Measurements from ENCODE around the gene LETM1. TPM values are rescaled to one million over a fixed set of nuclear protein-coding genes. Genes with fewer than 3 reads are reported as not detected.

LETM1 gene
- total RNA-seq, 2 experiments from 2014 or later: 56.6 to 58.9 TPM

DNA sequence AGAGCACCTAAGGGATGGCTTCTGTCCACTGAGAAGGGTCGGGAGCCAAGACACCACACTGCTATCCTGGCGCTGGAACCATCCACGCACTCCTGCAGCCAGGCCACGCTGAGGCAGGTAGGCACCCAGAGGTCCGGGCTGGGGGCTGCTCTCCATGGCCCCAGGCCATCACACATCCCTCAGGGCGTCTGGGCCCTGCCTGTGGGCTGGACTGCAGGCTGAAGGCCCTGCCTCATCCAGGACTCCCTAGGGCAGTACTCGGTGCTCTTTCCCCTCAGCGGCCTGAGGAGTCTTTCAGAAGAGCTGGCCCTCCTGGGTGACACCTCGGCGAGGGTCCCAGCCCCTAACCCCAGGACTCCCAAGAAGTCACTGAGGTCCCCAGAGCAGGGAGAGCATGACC is 45.2 kb downstream of the LETM1 start:
- no peak for DNase-seq
- no peaks in the 10 kb centered on the region for H3K9me3 Mint-ChIP-seq (ENCODE audit: insufficient read depth)
- no peaks in the 10 kb centered on the region for H3K27me3 Mint-ChIP-seq (ENCODE audit: low read depth)
- POLR2A ChIA-PET: no interaction called here
- no peak for ATAC-seq
- CTCF ChIA-PET: interaction anchor here (0.8 to 5.8 kb wide), 7 partner anchors 10 to 117 kb away, joined by 3 to 107 read pairs (median 4); no protein-coding TSS in a partner anchor
- H3K4me3 Mint-ChIP-seq: no peak overlapping the region
- H3K4me1 Mint-ChIP-seq (ENCODE audit: low read depth): no peaks in the 10 kb centered on the region
- peaks cover 16% of the 10 kb centered on the region for H3K36me3 Mint-ChIP-seq (ENCODE audit: low read depth)
- no peak overlapping the region for H3K27ac Mint-ChIP-seq

GRCh38 chr4:1809754-1810502 is 46.0 kb downstream of the LETM1 start:
- H3K9me3 Mint-ChIP-seq (ENCODE audit: insufficient read depth): no peaks in the 10 kb centered on the region
- H3K4me3 Mint-ChIP-seq: no peak overlapping the region
- no peaks in the 10 kb centered on the region for H3K4me1 Mint-ChIP-seq (ENCODE audit: low read depth)
- peak; percentile 75 for DNase-seq
- ChIA-PET POLR2A (no interaction called here), CTCF (interaction anchor here (0.6 to 5.8 kb wide), 10 partner anchors 8 to 116 kb away, joined by 3 to 107 read pairs (median 4); no protein-coding TSS in a partner anchor)
- peaks cover 14% of the 10 kb centered on the region for H3K36me3 Mint-ChIP-seq (ENCODE audit: low read depth)
- peak; percentile 88 for ATAC-seq
- H3K27ac Mint-ChIP-seq: no peak overlapping the region
- no peaks in the 10 kb centered on the region for H3K27me3 Mint-ChIP-seq (ENCODE audit: low read depth)

- no peak overlapping the region for H3K27ac Mint-ChIP-seq
- H3K4me1 Mint-ChIP-seq (ENCODE audit: low read depth): no peaks in the 10 kb centered on the region
- H3K27me3 Mint-ChIP-seq (ENCODE audit: low read depth): no peaks in the 10 kb centered on the region
- ChIA-PET POLR2A (no interaction called here), CTCF (interaction anchor here (0.6 to 5.8 kb wide), 8 partner anchors 9 to 115 kb away, joined by 3 to 107 read pairs (median 4); no protein-coding TSS in a partner anchor)
- ATAC-seq (no peak), DNase-seq (no peak)
- H3K36me3 Mint-ChIP-seq (ENCODE audit: low read depth): peaks cover 9% of the 10 kb centered on the region
- no peaks in the 10 kb centered on the region for H3K9me3 Mint-ChIP-seq (ENCODE audit: insufficient read depth)
- no peak overlapping the region for H3K4me3 Mint-ChIP-seq
These were observed 46.9 kb downstream of the LETM1 start for GRCh38 chr4:1808851-1809753.

DNA sequence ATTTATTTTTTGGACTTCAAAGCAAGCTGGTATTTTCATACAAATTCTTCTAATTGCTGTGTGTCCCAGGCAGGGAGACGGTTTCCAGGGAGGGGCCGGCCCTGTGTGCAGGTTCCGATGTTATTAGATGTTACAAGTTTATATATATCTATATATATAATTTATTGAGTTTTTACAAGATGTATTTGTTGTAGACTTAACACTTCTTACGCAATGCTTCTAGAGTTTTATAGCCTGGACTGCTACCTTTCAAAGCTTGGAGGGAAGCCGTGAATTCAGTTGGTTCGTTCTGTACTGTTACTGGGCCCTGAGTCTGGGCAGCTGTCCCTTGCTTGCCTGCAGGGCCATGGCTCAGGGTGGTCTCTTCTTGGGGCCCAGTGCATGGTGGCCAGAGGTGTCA is 47.6 kb downstream of the LETM1 start:
- DNase-seq: no peak
- ATAC-seq: no peak

DNA sequence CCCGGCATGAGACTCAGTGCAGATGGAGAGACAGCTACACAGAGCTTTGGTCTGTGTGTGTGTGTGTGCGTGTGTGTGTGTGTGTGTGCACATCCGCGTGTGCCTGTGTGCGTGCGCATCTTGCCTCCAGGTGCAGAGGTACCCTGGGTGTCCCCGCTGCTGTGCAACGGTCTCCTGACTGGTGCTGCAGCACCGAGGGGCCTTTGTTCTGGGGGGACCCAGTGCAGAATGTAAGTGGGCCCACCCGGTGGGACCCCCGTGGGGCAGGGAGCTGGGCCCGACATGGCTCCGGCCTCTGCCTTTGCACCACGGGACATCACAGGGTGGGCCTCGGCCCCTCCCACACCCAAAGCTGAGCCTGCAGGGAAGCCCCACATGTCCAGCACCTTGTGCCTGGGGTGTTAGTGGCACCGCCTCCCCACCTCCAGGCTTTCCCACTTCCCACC is 48.6 kb downstream of the LETM1 start:
- DNase-seq (no peak), ATAC-seq (no peak)
- Mint-ChIP-seq H3K27ac (no peak overlapping the region), H3K36me3 (ENCODE audit: low read depth) (peaks cover under 1% of the 10 kb centered on the region), H3K27me3 (ENCODE audit: low read depth) (no peaks in the 10 kb centered on the region), H3K4me3 (no peak overlapping the region), H3K9me3 (ENCODE audit: insufficient read depth) (no peaks in the 10 kb centered on the region), H3K4me1 (ENCODE audit: low read depth) (no peaks in the 10 kb centered on the region)
- ChIA-PET POLR2A (no interaction called here), CTCF (interaction anchor here (5.8 kb wide), 1 partner anchor 59 kb away, joined by 107 read pairs; no protein-coding TSS in a partner anchor)

More for the DNA sequence above, 47.6 kb downstream of the LETM1 start:
- no peak overlapping the region for H3K27ac Mint-ChIP-seq
- ChIA-PET CTCF (interaction anchor here (0.9 to 5.8 kb wide), 6 partner anchors 10 to 115 kb away, joined by 3 to 107 read pairs (median 4); no protein-coding TSS in a partner anchor), POLR2A (no interaction called here)
- H3K27me3 Mint-ChIP-seq (ENCODE audit: low read depth): no peaks in the 10 kb centered on the region
- H3K36me3 Mint-ChIP-seq (ENCODE audit: low read depth): peaks cover 5% of the 10 kb centered on the region
- H3K4me1 Mint-ChIP-seq (ENCODE audit: low read depth): no peaks in the 10 kb centered on the region
- H3K4me3 Mint-ChIP-seq: no peak overlapping the region
- H3K9me3 Mint-ChIP-seq (ENCODE audit: insufficient read depth): no peaks in the 10 kb centered on the region

DNA sequence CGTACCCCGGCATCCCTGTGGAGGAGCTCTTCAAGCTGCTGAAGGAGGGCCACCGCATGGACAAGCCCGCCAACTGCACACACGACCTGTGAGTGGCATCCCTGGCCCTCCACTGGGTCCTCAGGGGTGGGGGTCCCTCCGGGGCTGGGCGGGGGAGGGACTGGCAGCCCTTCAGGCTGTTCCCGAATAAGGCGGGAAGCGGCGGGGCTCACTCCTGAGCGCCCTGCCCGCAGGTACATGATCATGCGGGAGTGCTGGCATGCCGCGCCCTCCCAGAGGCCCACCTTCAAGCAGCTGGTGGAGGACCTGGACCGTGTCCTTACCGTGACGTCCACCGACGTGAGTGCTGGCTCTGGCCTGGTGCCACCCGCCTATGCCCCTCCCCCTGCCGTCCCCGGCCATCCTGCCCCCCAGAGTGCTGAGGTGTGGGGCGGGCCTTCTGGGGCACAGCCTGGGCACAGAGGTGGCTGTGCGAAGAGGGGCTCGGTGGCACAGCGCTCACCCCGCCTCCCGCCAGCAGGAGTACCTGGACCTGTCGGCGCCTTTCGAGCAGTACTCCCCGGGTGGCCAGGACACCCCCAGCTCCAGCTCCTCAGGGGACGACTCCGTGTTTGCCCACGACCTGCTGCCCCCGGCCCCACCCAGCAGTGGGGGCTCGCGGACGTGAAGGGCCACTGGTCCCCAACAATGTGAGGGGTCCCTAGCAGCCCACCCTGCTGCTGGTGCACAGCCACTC is 49.2 kb downstream of the LETM1 start:
- H3K9me3 Mint-ChIP-seq (ENCODE audit: insufficient read depth): no peaks in the 10 kb centered on the region
- no peak overlapping the region for H3K4me3 Mint-ChIP-seq
- H3K4me1 Mint-ChIP-seq (ENCODE audit: low read depth): no peaks in the 10 kb centered on the region
- CTCF ChIA-PET: interaction anchor here (5.8 kb wide), 1 partner anchor 58 kb away, joined by 107 read pairs; no protein-coding TSS in a partner anchor
- no peak overlapping the region for H3K27ac Mint-ChIP-seq
- no peaks in the 10 kb centered on the region for H3K36me3 Mint-ChIP-seq (ENCODE audit: low read depth)
- no peak for ATAC-seq
- H3K27me3 Mint-ChIP-seq (ENCODE audit: low read depth): no peaks in the 10 kb centered on the region
- DNase-seq: no peak
- POLR2A ChIA-PET: no interaction called here

- no peak for DNase-seq
- H3K36me3 Mint-ChIP-seq (ENCODE audit: low read depth): no peaks in the 10 kb centered on the region
- no peak overlapping the region for H3K4me3 Mint-ChIP-seq
- CTCF ChIA-PET: interaction anchor here (5.8 kb wide), 1 partner anchor 57 kb away, joined by 107 read pairs; no protein-coding TSS in a partner anchor
- H3K27me3 Mint-ChIP-seq (ENCODE audit: low read depth): no peaks in the 10 kb centered on the region
- H3K4me1 Mint-ChIP-seq (ENCODE audit: low read depth): no peaks in the 10 kb centered on the region
- no peaks in the 10 kb centered on the region for H3K9me3 Mint-ChIP-seq (ENCODE audit: insufficient read depth)
- POLR2A ChIA-PET: no interaction called here
- no peak for ATAC-seq
- no peak overlapping the region for H3K27ac Mint-ChIP-seq
These were observed 49.8 kb downstream of the LETM1 start for GRCh38 chr4:1806223-1806564.

DNA sequence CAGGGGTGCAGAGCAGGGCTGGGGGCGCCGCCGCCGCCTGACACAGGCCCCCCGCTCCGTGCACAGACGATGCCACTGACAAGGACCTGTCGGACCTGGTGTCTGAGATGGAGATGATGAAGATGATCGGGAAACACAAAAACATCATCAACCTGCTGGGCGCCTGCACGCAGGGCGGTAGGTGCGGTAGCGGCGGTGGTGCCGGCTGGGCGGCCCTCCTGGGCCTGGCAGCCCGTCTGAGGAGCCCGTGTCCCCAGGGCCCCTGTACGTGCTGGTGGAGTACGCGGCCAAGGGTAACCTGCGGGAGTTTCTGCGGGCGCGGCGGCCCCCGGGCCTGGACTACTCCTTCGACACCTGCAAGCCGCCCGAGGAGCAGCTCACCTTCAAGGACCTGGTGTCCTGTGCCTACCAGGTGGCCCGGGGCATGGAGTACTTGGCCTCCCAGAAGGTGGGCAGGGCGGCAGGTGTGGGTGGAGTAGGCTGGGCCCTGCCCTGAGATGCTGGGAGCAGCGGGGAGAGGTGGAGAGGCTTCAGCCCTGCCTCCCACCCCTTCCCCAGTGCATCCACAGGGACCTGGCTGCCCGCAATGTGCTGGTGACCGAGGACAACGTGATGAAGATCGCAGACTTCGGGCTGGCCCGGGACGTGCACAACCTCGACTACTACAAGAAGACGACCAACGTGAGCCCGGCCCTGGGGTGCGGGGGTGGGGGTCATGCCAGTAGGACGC is 50.3 kb downstream of the LETM1 start:
- no peak overlapping the region for H3K4me3 Mint-ChIP-seq
- CTCF ChIA-PET: interaction anchor here (5.8 kb wide), 1 partner anchor 57 kb away, joined by 107 read pairs; no protein-coding TSS in a partner anchor
- ATAC-seq: no peak

GRCh38 chr4:1804638-1805492 is 51.1 kb downstream of the LETM1 start:
- ChIA-PET CTCF (no interaction called here), POLR2A (interaction anchor here (1.0 kb wide), 1 partner anchor 60 kb away, joined by 4 read pairs; no protein-coding TSS in a partner anchor)
- Mint-ChIP-seq H3K4me1 (ENCODE audit: low read depth) (no peaks in the 10 kb centered on the region), H3K9me3 (ENCODE audit: insufficient read depth) (no peaks in the 10 kb centered on the region), H3K36me3 (ENCODE audit: low read depth) (no peaks in the 10 kb centered on the region), H3K27me3 (ENCODE audit: low read depth) (no peaks in the 10 kb centered on the region), H3K27ac (no peak overlapping the region), H3K4me3 (no peak overlapping the region)
- ATAC-seq (no peak), DNase-seq (no peak)

More for the DNA sequence above, 50.3 kb downstream of the LETM1 start:
- no peaks in the 10 kb centered on the region for H3K4me1 Mint-ChIP-seq (ENCODE audit: low read depth)
- no peaks in the 10 kb centered on the region for H3K9me3 Mint-ChIP-seq (ENCODE audit: insufficient read depth)
- DNase-seq: no peak
- H3K27ac Mint-ChIP-seq: no peak overlapping the region
- no peaks in the 10 kb centered on the region for H3K27me3 Mint-ChIP-seq (ENCODE audit: low read depth)
- POLR2A ChIA-PET: no interaction called here
- H3K36me3 Mint-ChIP-seq (ENCODE audit: low read depth): no peaks in the 10 kb centered on the region

Data from activated CD8-positive, alpha-beta T cell treated with anti-CD3 and anti-CD28 coated beads, Interleukin-2, amount 10 ng/mL, durations not matched to agents 7 days and 5 days (primary cell).